ENCODE measurements around the gene RNF152. TPM values are rescaled to one million over a fixed set of nuclear protein-coding genes. Genes with fewer than 3 reads are reported as not detected.

Gene RNF152
- total RNA-seq, 1 donor, result 12.8 TPM

GRCh38 chr18:61869636-61870035, 23.2 kb downstream of the RNF152 start:
- TF ChIP-seq CTCF (IDR thresholded peaks at IDR 0.05; ENCODE audit: insufficient read depth, low read length), result no peak
- DNase-seq (ENCODE audit: low read depth), result no peak
- no peak overlapping the region for H3K4me3 ChIP-seq (ENCODE audit: low read depth, low read length)

DNA sequence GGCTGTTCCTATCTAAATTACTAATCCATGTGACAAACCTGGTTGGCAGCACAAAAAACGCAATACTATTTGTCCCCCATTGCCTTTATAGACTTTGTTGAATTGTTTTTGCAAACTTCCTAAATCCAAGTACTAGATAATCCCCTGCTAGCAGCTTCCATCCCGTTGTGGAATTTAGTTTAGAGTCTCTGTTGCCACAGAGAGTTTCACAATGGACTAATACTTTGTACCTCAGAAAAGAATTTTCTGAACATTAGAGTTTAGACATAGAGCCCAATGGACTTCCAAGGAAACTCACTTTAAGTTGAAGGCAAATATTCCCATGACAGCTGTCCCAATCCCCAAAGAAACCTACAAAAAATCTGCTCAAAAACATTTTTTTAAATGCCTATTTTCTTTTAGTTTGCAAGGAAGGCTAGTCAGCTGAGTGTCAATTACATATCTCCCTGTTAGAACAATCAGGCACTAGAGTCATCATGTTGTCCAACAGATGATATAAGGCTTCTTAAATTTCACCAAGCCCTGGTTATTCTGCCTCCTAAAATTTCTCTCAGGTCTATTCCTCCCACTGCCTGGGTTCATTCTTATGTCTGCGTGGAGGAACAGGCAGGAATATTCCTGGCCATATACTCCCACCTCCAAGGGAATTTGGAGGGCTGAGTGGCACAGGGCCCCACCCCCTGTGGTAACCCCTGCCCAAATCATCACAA, 27.2 kb downstream of the RNF152 start:
- DNase-seq (ENCODE audit: low read depth), result peak; percentile 46
- no peak overlapping the region for H3K4me3 ChIP-seq (ENCODE audit: low read depth, low read length)
- TF ChIP-seq CTCF (IDR thresholded peaks at IDR 0.05; ENCODE audit: insufficient read depth, low read length), result no peak

DNA sequence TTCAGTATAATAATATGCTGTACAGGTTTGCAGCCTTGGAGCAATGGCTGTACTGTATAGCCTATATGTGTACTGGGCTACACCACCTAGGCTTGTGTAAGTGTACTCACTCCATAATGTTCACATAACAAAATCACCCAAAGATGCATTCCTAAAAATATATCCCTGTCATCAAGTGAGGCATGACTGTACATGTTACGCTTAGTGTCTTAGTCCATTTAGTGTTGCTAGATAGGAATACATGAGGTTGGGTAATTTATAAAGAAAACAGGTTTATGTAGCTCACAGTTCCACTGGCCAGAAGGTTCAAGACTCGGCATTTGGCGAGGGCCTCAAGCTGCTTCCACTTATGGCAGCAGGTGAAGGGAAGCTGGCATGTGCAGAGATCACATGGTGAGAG, 31.4 kb downstream of the RNF152 start:
- no peak for TF ChIP-seq CTCF (IDR thresholded peaks at IDR 0.05; ENCODE audit: insufficient read depth, low read length)
- DNase-seq (ENCODE audit: low read depth), result no peak
- no peak overlapping the region for H3K4me3 ChIP-seq (ENCODE audit: low read depth, low read length)

DNA sequence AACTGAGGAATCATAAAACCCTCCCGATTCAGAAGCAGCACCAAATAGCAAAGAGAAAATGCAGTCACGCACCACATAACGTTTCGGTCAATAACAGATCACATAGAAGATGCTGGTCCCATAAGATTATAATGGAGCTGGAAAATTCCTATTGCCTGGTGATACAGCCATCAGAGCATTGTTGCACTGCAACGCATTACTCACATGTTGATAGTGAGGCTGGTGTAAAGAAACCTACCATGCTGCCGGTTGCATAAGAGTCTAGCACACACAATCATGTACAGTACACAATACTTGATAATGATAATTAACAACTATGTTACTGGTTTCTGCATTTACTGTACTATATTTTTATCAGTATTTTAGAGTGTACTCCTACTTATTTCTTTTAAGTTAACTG, 32.5 kb downstream of the RNF152 start:
- DNase-seq (ENCODE audit: low read depth), result peak; percentile 20
- no peak overlapping the region for H3K4me3 ChIP-seq (ENCODE audit: low read depth, low read length)
- no peak for TF ChIP-seq CTCF (IDR thresholded peaks at IDR 0.05; ENCODE audit: insufficient read depth, low read length)

DNA sequence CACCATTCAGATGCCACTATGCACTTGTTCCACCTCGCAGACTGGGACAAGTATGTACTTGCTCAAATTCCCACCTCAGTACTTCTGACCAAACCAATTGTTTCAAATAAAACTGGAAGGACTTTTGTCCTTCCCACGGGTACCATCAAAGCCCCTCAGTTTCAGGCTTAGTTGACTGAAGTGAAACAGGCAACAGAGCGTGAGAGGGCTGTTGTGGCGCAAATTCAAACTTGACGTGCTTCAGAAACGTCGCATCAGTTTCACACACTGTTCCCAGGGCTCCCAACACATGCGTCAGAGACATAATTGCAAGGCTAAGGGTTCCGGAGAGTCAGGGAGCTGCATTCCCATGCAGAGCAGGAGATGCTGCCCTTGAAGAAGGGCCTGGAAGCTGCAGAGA, 33.7 kb downstream of the RNF152 start:
- DNase-seq (ENCODE audit: low read depth), result no peak
- TF ChIP-seq CTCF (IDR thresholded peaks at IDR 0.05; ENCODE audit: insufficient read depth, low read length), result no peak

GRCh38 chr18:61856678-61857077, 36.1 kb downstream of the RNF152 start:
- H3K4me3 ChIP-seq (ENCODE audit: low read depth, low read length), result no peak overlapping the region
- no peak for DNase-seq (ENCODE audit: low read depth)
- no peak for TF ChIP-seq CTCF (IDR thresholded peaks at IDR 0.05; ENCODE audit: insufficient read depth, low read length)

More for the DNA sequence above, 33.7 kb downstream of the RNF152 start:
- H3K4me3 ChIP-seq (ENCODE audit: low read depth, low read length), result no peak overlapping the region

All from fibroblast of the aortic adventitia (primary cell).